ENCODE results near the gene PICK1.

Gene PICK1

DNA sequence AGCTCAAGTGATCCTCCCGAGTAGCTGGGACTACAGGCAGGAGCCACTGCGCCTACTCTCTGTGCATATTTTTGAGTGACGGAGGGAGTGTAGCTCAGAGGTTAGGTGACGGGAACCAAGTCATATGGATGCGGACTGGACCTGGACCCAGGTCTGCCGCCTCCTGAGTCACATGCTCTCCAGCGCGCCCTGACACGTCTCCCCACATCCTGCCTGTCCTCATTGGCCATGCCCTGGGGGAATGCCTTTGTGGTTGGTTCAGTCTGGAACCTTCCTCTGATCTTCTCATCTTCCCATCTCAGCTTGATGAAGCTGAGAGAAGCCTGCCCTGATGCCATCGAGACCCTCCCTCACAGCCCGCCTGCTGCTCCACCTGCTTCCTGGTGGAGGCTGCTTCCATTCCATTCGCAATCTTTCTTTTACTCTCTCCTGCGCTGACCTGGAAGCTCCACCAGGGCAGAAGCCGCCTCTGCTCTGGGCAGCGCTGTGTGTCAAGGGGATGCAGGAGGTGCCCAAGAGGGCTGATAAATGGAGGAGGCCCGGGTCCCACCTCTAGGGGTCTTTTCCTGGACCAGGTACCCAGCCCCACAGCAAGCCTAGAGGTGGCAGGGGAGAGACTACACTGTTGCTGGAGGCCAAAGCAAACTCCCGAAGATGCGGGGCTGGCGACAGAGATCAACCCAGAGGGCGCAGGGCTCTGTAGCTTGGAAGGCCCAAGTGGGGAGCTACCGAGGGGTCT, 67.2 kb downstream of the PICK1 start:
- TF ChIP-seq, protein P1, sequence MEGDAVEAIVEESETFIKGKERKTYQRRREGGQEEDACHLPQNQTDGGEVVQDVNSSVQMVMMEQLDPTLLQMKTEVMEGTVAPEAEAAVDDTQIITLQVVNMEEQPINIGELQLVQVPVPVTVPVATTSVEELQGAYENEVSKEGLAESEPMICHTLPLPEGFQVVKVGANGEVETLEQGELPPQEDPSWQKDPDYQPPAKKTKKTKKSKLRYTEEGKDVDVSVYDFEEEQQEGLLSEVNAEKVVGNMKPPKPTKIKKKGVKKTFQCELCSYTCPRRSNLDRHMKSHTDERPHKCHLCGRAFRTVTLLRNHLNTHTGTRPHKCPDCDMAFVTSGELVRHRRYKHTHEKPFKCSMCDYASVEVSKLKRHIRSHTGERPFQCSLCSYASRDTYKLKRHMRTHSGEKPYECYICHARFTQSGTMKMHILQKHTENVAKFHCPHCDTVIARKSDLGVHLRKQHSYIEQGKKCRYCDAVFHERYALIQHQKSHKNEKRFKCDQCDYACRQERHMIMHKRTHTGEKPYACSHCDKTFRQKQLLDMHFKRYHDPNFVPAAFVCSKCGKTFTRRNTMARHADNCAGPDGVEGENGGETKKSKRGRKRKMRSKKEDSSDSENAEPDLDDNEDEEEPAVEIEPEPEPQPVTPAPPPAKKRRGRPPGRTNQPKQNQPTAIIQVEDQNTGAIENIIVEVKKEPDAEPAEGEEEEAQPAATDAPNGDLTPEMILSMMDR (IDR thresholded peaks at IDR 0.05; ENCODE audit: low read depth, low read length), result no peak
- no peak overlapping the region for H3K4me3 ChIP-seq (replicated peaks in 1 of 2; ENCODE audit: low read depth in 2 of 2, low read length in 2 of 2)
- DNase-seq (ENCODE audit: low read depth in 2 of 2), result no peak

DNA sequence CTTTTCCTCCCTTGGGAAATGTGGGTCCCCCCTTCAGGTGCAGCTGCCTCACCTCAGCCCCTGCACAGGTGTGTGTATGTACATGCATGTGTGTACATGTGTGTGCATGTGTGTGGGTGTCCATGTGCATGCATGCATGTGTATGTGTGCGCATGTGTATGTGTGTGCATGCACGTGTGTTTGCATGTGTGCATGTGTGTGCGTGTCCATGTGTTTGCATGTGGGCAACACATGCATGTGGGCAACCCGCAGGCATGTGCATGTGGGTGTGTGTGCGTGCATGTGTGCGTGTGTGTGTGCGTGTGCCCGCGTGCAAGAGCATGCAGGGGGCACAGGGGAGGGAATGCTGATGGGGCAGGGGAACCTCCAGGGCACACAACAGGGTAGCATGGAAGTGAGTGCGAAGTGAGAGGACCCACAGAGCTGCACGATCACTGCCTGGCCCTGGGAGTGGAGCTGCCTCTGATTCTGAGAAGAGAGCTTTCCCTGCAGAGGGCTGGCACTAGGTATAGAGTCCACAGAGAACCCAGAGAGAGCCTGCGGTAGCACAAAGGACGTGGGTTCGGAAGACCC, 67.9 kb downstream of the PICK1 start:
- no peak for DNase-seq (ENCODE audit: low read depth in 2 of 2)
- no peak overlapping the region for H3K4me3 ChIP-seq (replicated peaks in 1 of 2; ENCODE audit: low read depth in 2 of 2, low read length in 2 of 2)
- TF ChIP-seq, protein P1 (IDR thresholded peaks at IDR 0.05; ENCODE audit: low read depth, low read length), result no peak

Measured in cardiac fibroblast (primary cell).